Skeletal muscle satellite cell (primary cell): Measurements from ENCODE around the gene DDR1.
"Not testable (repeated sequence)": the region's sequence is repeated elsewhere in the genome, so short reads cannot be mapped to it uniquely, and the experiment has no call there.

Source experiments
- H3K27me3 ChIP-seq: 2 replicates; pipeline ENCODE4 v1.7.0; 2013; ENCODE audit warnings: low read length; ENCODE audit not compliant: control insufficient read depth, insufficient read depth
- H3K36me3 ChIP-seq: 2 replicates; pipeline ENCODE4 v1.7.0; 2013; ENCODE audit warnings: mild to moderate bottlenecking, control low read depth, low read length; ENCODE audit not compliant: insufficient read depth
- H3K4me1 ChIP-seq: 2 replicates; pipeline ENCODE4 v1.7.0; 2013; ENCODE audit warnings: low read length; ENCODE audit not compliant: control insufficient read depth, insufficient read depth
- H3K4me2 ChIP-seq: 2 replicates; pipeline ENCODE4 v1.7.0; 2013; ENCODE audit warnings: mild to moderate bottlenecking, low read length
- H3K4me3 ChIP-seq: 2 replicates; pipeline ENCODE4 v1.7.0; 2013; ENCODE audit warnings: low read length
- H3K9ac ChIP-seq: 2 replicates; pipeline ENCODE4 v1.7.0; 2013; ENCODE audit warnings: mild to moderate bottlenecking, low read depth, low read length, moderate library complexity
- H3K9me3 ChIP-seq: replicated peaks from 2 replicates; pipeline ENCODE4 v1.7.0; 2013; ENCODE audit warnings: mild to moderate bottlenecking, control low read depth, low read length

The DDR1 gene

GRCh38 chr6:30873795-30874194, 10.5 kb upstream of the DDR1 start:
- not testable (repeated sequence) for H3K9me3 ChIP-seq, H3K9ac ChIP-seq, H3K27me3 ChIP-seq, H3K4me3 ChIP-seq, H3K36me3 ChIP-seq, H3K4me2 ChIP-seq
- peaks cover 23% of the 10 kb centered on the region for H3K4me1 ChIP-seq

- no peak overlapping the region for H3K4me2 ChIP-seq
- H3K9me3 ChIP-seq = peaks cover 3% of the 10 kb centered on the region
- H3K9ac ChIP-seq = no peak overlapping the region
- H3K27me3 ChIP-seq = peaks cover 7% of the 10 kb centered on the region
- H3K4me1 ChIP-seq = peaks cover 23% of the 10 kb centered on the region
- H3K4me3 ChIP-seq = no peak overlapping the region
- no peaks in the 10 kb centered on the region for H3K36me3 ChIP-seq
These were observed 8.9 kb upstream of the DDR1 start for GRCh38 chr6:30875244-30876038.

- no peak overlapping the region for H3K4me3 ChIP-seq
- no peaks in the 10 kb centered on the region for H3K36me3 ChIP-seq
- H3K27me3 ChIP-seq = peaks cover 7% of the 10 kb centered on the region
- H3K9ac ChIP-seq = peak overlapping the region; percentile 36
- H3K9me3 ChIP-seq = peaks cover 3% of the 10 kb centered on the region
- H3K4me2 ChIP-seq = peak overlapping the region; percentile 5
- H3K4me1 ChIP-seq = peaks cover 23% of the 10 kb centered on the region
These were observed 8.1 kb upstream of the DDR1 start for GRCh38 chr6:30876039-30876730.

GRCh38 chr6:30877419-30878262, 6.7 kb upstream of the DDR1 start:
- Histone ChIP-seq H3K4me3 (peak overlapping the region; percentile 64), H3K9ac (peak overlapping the region; percentile 78), H3K4me1 (peaks cover 36% of the 10 kb centered on the region)

GRCh38 chr6:30879684-30880427, 4.5 kb upstream of the DDR1 start:
- Histone ChIP-seq H3K4me2 (no peak overlapping the region), H3K9ac (no peak overlapping the region), H3K36me3 (no peaks in the 10 kb centered on the region), H3K4me3 (no peak overlapping the region), H3K4me1 (peaks cover 42% of the 10 kb centered on the region), H3K27me3 (no peaks in the 10 kb centered on the region), H3K9me3 (no peaks in the 10 kb centered on the region)

More at GRCh38 chr6:30877419-30878262, 6.7 kb upstream of the DDR1 start:
- Histone ChIP-seq H3K9me3 (no peaks in the 10 kb centered on the region), H3K27me3 (no peaks in the 10 kb centered on the region), H3K4me2 (peak overlapping the region; percentile 93), H3K36me3 (no peaks in the 10 kb centered on the region)

GRCh38 chr6:30880698-30881252, 3.5 kb upstream of the DDR1 start:
- no peaks in the 10 kb centered on the region for H3K9me3 ChIP-seq
- H3K9ac ChIP-seq = no peak overlapping the region
- H3K4me2 ChIP-seq = no peak overlapping the region
- peaks cover 47% of the 10 kb centered on the region for H3K4me1 ChIP-seq
- no peaks in the 10 kb centered on the region for H3K36me3 ChIP-seq
- no peaks in the 10 kb centered on the region for H3K27me3 ChIP-seq
- H3K4me3 ChIP-seq = no peak overlapping the region

GRCh38 chr6:30881392-30882203, 2.7 kb upstream of the DDR1 start:
- Histone ChIP-seq H3K4me2 (peak overlapping the region; percentile 24), H3K27me3 (no peaks in the 10 kb centered on the region), H3K9ac (peak overlapping the region; percentile 22), H3K9me3 (no peaks in the 10 kb centered on the region), H3K4me3 (peak overlapping the region; percentile 2), H3K36me3 (no peaks in the 10 kb centered on the region), H3K4me1 (peaks cover 47% of the 10 kb centered on the region)

GRCh38 chr6:30882204-30882758, 2.0 kb upstream of the DDR1 start:
- Histone ChIP-seq H3K9me3 (no peaks in the 10 kb centered on the region), H3K9ac (peak overlapping the region; percentile 22), H3K4me2 (peak overlapping the region; percentile 24), H3K36me3 (no peaks in the 10 kb centered on the region), H3K27me3 (no peaks in the 10 kb centered on the region), H3K4me1 (peaks cover 44% of the 10 kb centered on the region), H3K4me3 (peak overlapping the region; percentile 2)

GRCh38 chr6:30882759-30883684, 1.3 kb upstream of the DDR1 start:
- Histone ChIP-seq H3K36me3 (no peaks in the 10 kb centered on the region), H3K4me2 (peak overlapping the region; percentile 24), H3K9ac (no peak overlapping the region), H3K27me3 (no peaks in the 10 kb centered on the region), H3K4me3 (no peak overlapping the region), H3K4me1 (peaks cover 42% of the 10 kb centered on the region), H3K9me3 (no peaks in the 10 kb centered on the region)
